Left ventricle myocardium inferior (tissue), 1 donor: Measurements from ENCODE around the gene NKAIN1. TPM values are rescaled to one million over a fixed set of nuclear protein-coding genes. Genes with fewer than 3 reads are reported as not detected.
A peak's percentile ranks its signal among the peaks of the same experiment; 100 is the strongest.
"Not testable (repeated sequence)": the region's sequence is repeated elsewhere in the genome, so short reads cannot be mapped to it uniquely, and the experiment has no call there.

Experiments used
- DNase-seq: peaks from one replicate; pipeline ENCODE4 v3.0.0-alpha.2; 2020
- H3K27ac ChIP-seq: fragments of 200-600 bp; replicated peaks from 2 replicates; pipeline ENCODE4 v1.8.0; 2021
- H3K27me3 ChIP-seq: fragments of 200-600 bp; 2 replicates; pipeline ENCODE4 v1.8.0; 2021; ENCODE audit warnings: low read depth
- H3K36me3 ChIP-seq: fragments of 200-600 bp; 2 replicates; pipeline ENCODE4 v1.8.0; 2021
- H3K4me1 ChIP-seq: fragments of 200-600 bp; 2 replicates; pipeline ENCODE4 v1.8.0; 2021
- H3K4me3 ChIP-seq: fragments of 200-600 bp; 2 replicates; pipeline ENCODE4 v1.8.0; 2021; ENCODE audit warnings: mild to moderate bottlenecking, moderate library complexity
- H3K9me3 ChIP-seq: fragments of 200-600 bp; replicated peaks from 2 replicates; pipeline ENCODE4 v1.8.0; 2021
- intact Hi-C: fragments of 100-400 bp; cut with micrococcal nuclease; formaldehyde crosslinking; loops from one replicate; pipeline ENCODE4 v1.11.0; 2022
- total RNA-seq: library from RNA; stranded (reverse); fragmentation: NEBNext Ultra II Directional; extraction: Animal tissue kit (Norgen Biotek cat#: 25700); gene quantifications from one replicate; pipeline ENCODE4 v1.2.1, GENCODE V29; 2021
- TF ChIP-seq, protein P1 (sequence below): fragments of 200-600 bp; IDR thresholded peaks from 2 replicates; pipeline ENCODE4 v1.8.0; 2021; ENCODE audit warnings: antibody characterized with exemption, mild to moderate bottlenecking, borderline replicate concordance
- donor health status: DM: no; HTN: yes; CAD: no; lungs with severe emphysema.

Gene NKAIN1
- total RNA-seq, 1 donor from 2014 or later: 0.19 TPM

DNA sequence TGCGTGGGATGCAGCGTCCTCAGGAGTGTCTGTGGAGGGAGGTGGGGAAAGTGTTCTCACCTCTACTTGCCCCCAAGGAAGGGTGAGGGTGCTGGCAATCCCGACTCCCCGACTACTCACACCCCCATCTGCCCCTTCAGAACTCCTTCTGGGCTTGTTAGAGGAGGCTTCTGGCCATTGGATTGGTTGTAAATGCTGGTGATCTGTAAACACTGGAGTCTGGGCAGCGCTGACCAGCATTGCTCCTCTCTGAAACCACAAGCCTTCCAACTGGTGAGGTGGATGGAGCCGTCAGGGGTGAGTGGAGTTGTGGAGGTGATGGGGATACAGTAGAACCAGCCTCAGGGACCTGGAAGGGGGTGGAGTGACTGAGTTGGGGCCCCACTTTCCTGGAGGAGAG, 59.3 kb downstream of the NKAIN1 start:
- Histone ChIP-seq H3K4me3 (no peak overlapping the region), H3K27ac (no peak overlapping the region), H3K27me3 (peaks cover 35% of the 10 kb centered on the region), H3K4me1 (peaks cover 15% of the 10 kb centered on the region), H3K9me3 (no peaks in the 10 kb centered on the region), H3K36me3 (no peaks in the 10 kb centered on the region)
- TF ChIP-seq, protein P1, sequence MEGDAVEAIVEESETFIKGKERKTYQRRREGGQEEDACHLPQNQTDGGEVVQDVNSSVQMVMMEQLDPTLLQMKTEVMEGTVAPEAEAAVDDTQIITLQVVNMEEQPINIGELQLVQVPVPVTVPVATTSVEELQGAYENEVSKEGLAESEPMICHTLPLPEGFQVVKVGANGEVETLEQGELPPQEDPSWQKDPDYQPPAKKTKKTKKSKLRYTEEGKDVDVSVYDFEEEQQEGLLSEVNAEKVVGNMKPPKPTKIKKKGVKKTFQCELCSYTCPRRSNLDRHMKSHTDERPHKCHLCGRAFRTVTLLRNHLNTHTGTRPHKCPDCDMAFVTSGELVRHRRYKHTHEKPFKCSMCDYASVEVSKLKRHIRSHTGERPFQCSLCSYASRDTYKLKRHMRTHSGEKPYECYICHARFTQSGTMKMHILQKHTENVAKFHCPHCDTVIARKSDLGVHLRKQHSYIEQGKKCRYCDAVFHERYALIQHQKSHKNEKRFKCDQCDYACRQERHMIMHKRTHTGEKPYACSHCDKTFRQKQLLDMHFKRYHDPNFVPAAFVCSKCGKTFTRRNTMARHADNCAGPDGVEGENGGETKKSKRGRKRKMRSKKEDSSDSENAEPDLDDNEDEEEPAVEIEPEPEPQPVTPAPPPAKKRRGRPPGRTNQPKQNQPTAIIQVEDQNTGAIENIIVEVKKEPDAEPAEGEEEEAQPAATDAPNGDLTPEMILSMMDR: no peak
- DNase-seq: no peak
- intact Hi-C loops: loop anchor here (10.0 kb wide), 1 partner anchor 154 kb away; no protein-coding TSS in a partner anchor

DNA sequence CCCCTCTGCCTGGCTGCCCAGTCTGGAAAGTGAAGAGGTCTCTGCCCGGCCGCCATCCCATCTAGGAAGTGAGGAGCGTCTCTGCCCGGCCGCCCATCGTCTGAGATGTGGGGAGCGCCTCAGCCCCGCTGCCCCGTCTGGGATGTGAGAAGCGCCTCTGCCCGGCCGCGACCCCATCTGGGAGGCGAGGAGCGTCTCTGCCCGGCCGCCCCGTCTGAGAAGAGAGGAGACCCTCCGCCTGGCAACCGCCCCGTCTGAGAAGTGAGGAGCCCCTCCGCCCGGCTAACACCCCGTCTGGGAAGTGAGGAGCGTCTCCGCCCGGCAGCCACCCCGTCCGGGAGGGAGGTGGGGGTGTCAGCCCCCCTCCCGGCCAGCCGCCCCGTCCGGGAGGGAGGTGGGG, 63.4 kb downstream of the NKAIN1 start:
- H3K4me1 ChIP-seq, H3K9me3 ChIP-seq, DNase-seq, H3K27ac ChIP-seq, H3K36me3 ChIP-seq, intact Hi-C loops, H3K4me3 ChIP-seq: not testable (repeated sequence)
- H3K27me3 ChIP-seq: peaks cover 16% of the 10 kb centered on the region

DNA sequence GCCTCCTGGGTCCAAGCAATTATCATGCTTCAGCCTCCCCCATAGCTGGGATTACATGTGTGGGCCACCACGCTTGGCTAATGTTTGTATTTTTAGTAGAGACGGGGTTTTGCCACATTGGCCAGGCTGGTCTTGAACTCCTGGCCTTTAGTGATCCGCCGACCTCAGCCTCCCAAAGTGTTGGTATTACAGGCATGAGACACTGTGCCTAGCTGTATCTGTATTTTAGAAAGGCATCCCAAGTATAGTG, 69.3 kb downstream of the NKAIN1 start:
- TF ChIP-seq, protein P1: no peak

DNA sequence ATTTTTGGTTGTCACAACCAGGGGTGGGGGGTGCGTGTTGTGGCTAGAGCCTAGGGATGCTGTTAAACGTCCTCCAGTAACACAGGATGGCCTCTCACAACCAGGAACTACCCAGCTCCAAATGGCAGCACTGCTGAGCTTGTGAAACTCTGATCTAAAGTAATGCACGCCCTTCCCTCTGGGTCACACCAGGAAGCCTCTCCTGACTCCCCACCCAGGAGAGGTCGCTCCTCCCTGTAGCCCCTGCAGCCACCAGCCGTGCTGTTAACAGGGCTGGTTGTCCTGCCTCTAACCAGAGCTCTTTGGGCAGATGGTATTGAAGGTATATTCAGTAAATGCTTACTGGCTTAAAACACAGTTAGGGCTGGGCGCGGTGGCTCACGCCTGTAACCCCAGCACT, 73.2 kb downstream of the NKAIN1 start:
- Histone ChIP-seq H3K36me3 (no peaks in the 10 kb centered on the region), H3K27ac (no peak overlapping the region), H3K27me3 (peaks cover 5% of the 10 kb centered on the region), H3K4me3 (no peak overlapping the region), H3K9me3 (no peaks in the 10 kb centered on the region), H3K4me1 (peaks cover 19% of the 10 kb centered on the region)
- intact Hi-C loops: no loop called here
- TF ChIP-seq, protein P1: no peak
- no peak for DNase-seq

More for the DNA sequence above, 69.3 kb downstream of the NKAIN1 start:
- no peaks in the 10 kb centered on the region for H3K27me3 ChIP-seq
- H3K9me3 ChIP-seq: no peaks in the 10 kb centered on the region
- intact Hi-C loops: no loop called here
- peaks cover 13% of the 10 kb centered on the region for H3K4me1 ChIP-seq
- H3K27ac ChIP-seq: peak overlapping the region; percentile 70
- H3K4me3 ChIP-seq: no peak overlapping the region
- DNase-seq: no peak
- H3K36me3 ChIP-seq: no peaks in the 10 kb centered on the region

DNA sequence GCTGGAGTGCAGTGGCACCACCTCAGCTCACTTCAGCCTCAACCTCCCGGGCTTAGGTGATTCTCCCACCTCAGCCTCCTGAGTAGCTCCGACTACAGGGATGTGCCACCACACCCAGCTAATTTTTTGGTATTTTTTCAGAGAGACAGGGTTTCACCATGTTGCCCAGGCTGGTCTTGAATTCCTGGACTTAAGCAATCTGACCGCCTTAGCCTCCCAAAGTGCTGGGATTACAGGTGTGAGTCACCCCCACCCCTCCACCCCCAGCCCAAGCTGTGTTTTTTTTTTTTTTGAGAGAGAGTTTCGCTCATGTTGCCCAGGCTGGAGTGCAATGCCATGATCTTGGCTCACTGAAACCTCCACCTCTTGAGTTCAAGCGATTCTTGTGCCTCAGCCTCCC, 75.4 kb downstream of the NKAIN1 start:
- H3K4me3 ChIP-seq: no peak overlapping the region
- H3K4me1 ChIP-seq: peaks cover 10% of the 10 kb centered on the region
- peaks cover 5% of the 10 kb centered on the region for H3K27me3 ChIP-seq
- TF ChIP-seq, protein P1: no peak
- H3K36me3 ChIP-seq: no peaks in the 10 kb centered on the region
- intact Hi-C loops: no loop called here
- no peaks in the 10 kb centered on the region for H3K9me3 ChIP-seq
- H3K27ac ChIP-seq: no peak overlapping the region
- no peak for DNase-seq

DNA sequence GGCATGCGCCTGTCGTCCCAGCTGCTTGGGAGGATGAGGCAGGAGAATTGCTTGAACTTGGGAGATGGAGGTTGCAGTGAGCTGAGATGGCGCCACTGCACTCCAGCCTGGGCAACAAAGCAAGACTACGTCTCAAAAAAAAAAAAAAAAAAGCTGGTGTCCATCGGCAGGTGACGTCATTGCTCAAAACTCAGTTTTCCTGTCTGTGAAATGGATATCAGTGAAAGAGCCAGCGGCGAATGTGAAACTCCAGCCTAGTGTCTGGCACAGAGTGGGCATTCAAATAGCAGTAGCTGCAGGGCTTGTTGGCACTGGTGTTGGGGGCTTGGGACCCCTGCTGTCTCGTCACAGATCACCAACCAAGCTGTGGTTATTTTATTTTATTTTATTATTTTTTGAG, 75.8 kb downstream of the NKAIN1 start:
- intact Hi-C loops: no loop called here
- peaks cover 10% of the 10 kb centered on the region for H3K4me1 ChIP-seq
- H3K36me3 ChIP-seq: no peaks in the 10 kb centered on the region
- DNase-seq: no peak
- H3K9me3 ChIP-seq: no peaks in the 10 kb centered on the region
- H3K27me3 ChIP-seq: peaks cover 5% of the 10 kb centered on the region
- no peak overlapping the region for H3K27ac ChIP-seq
- TF ChIP-seq, protein P1: no peak
- H3K4me3 ChIP-seq: no peak overlapping the region
